ENCODE data around the gene PSMB7.

DNA sequence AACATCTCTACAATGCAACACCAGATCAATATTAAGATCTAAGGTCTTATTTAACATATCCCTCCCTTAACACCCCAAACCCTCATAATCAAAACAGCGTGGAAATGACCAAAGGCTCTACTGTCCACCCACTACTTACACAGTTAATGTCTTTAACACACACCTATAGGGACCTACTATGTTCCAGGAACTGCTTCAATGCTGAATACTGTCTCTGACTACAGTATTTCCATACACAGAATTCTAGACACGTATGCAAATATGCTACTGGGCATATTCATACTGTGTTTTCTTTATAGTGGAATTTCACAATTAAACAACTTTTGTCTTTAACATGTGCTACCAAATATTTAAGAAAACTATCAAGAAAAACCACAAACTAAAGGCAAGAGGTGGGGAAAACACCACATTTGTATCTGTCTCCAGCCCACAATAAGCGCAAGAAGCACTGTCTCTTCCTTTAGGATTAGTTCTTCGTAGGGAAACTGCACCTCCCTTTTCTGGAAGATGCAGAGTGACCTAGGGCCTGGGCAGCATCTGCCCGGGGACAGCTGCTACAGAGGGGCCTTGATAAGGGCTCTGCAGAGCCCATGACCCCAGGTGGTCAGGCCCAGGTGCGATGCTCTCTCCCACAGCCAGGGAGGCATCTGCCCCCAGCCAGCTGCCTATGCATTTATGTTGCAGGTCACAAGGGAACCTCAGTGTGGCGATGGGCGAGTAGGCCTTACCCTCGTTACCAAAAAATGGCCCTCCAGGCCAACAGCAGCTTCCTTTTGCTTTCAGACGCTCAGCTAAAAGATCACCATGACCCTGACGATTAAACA is 55.2 kb downstream of the PSMB7 start:
- TF ChIP-seq, protein P1, sequence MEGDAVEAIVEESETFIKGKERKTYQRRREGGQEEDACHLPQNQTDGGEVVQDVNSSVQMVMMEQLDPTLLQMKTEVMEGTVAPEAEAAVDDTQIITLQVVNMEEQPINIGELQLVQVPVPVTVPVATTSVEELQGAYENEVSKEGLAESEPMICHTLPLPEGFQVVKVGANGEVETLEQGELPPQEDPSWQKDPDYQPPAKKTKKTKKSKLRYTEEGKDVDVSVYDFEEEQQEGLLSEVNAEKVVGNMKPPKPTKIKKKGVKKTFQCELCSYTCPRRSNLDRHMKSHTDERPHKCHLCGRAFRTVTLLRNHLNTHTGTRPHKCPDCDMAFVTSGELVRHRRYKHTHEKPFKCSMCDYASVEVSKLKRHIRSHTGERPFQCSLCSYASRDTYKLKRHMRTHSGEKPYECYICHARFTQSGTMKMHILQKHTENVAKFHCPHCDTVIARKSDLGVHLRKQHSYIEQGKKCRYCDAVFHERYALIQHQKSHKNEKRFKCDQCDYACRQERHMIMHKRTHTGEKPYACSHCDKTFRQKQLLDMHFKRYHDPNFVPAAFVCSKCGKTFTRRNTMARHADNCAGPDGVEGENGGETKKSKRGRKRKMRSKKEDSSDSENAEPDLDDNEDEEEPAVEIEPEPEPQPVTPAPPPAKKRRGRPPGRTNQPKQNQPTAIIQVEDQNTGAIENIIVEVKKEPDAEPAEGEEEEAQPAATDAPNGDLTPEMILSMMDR (IDR thresholded peaks at IDR 0.05) = no peak
- no peak for TF ChIP-seq POLR2AphosphoS5 (IDR thresholded peaks at IDR 0.05)
- no peak for TF ChIP-seq POLR2A (IDR thresholded peaks at IDR 0.05)
